GM18951 (cell line): ENCODE data around the gene TWIST2.

Experiments
- POLR2A ChIP-seq: IDR thresholded peaks from 4 replicates; pipeline ENCODE4 v1.6.1; 2011; ENCODE audit warnings: mild to moderate bottlenecking; ENCODE audit not compliant: insufficient read length, insufficient read depth; ENCODE audit errors: extremely low read depth
- in situ Hi-C: fragments of 300-500 bp; cut with MboI; formaldehyde crosslinking; loops from one replicate; pipeline ENCODE4 v1.12.0; 2022; ENCODE audit warnings: low sequenced_read_pairs, mixed read lengths, inconsistent platforms; ENCODE audit not compliant: unreplicated experiment

The TWIST2 gene

GRCh38 chr2:238854699-238855229, 6.9 kb downstream of the TWIST2 start:
- no peak for TF ChIP-seq POLR2A
- in situ Hi-C loops = no loop called here

- TF ChIP-seq POLR2A = no peak
- in situ Hi-C loops = no loop called here
Measured at GRCh38 chr2:238855299-238855698, 7.4 kb downstream of the TWIST2 start.

GRCh38 chr2:238855891-238856580, 8.2 kb downstream of the TWIST2 start:
- in situ Hi-C loops = no loop called here
- TF ChIP-seq POLR2A = no peak

GRCh38 chr2:238856713-238857567, 9.1 kb downstream of the TWIST2 start:
- TF ChIP-seq POLR2A = no peak
- in situ Hi-C loops = no loop called here

- TF ChIP-seq POLR2A = no peak
- in situ Hi-C loops = no loop called here
Measured at GRCh38 chr2:238857959-238858358, 10.1 kb downstream of the TWIST2 start.

- no peak for TF ChIP-seq POLR2A
Measured at GRCh38 chr2:238859636-238860347, 11.9 kb downstream of the TWIST2 start.

GRCh38 chr2:238861013-238861730, 13.3 kb downstream of the TWIST2 start:
- no peak for TF ChIP-seq POLR2A
- in situ Hi-C loops = no loop called here

More at GRCh38 chr2:238859636-238860347, 11.9 kb downstream of the TWIST2 start:
- in situ Hi-C loops = no loop called here

- in situ Hi-C loops = no loop called here
- TF ChIP-seq POLR2A = no peak
Measured at GRCh38 chr2:238861766-238862315, 14.0 kb downstream of the TWIST2 start.

GRCh38 chr2:238862701-238863100, 14.8 kb downstream of the TWIST2 start:
- in situ Hi-C loops = no loop called here
- no peak for TF ChIP-seq POLR2A

GRCh38 chr2:238863231-238863630, 15.3 kb downstream of the TWIST2 start:
- TF ChIP-seq POLR2A = no peak
- in situ Hi-C loops = no loop called here

GRCh38 chr2:238863749-238864206, 15.9 kb downstream of the TWIST2 start:
- in situ Hi-C loops = no loop called here
- TF ChIP-seq POLR2A = no peak

- TF ChIP-seq POLR2A = no peak
- in situ Hi-C loops = no loop called here
Measured at GRCh38 chr2:238864207-238865014, 16.5 kb downstream of the TWIST2 start.
